GM20000 (cell line): ENCODE measurements around the gene ZNF821.
"Not testable (repeated sequence)": the region's sequence is repeated elsewhere in the genome, so short reads cannot be mapped to it uniquely, and the experiment has no call there.

Experiments
- DNase-seq: peaks from one replicate; pipeline ENCODE4 v3.0.0; 2012; ENCODE audit warnings: low spot score
- TF ChIP-seq, protein P1 (sequence below): IDR thresholded peaks from 2 replicates; pipeline ENCODE4 v1.5.1; 2012; ENCODE audit warnings: mild to moderate bottlenecking, control low read depth; ENCODE audit errors: extremely low read depth, missing control alignments

Gene ZNF821

DNA sequence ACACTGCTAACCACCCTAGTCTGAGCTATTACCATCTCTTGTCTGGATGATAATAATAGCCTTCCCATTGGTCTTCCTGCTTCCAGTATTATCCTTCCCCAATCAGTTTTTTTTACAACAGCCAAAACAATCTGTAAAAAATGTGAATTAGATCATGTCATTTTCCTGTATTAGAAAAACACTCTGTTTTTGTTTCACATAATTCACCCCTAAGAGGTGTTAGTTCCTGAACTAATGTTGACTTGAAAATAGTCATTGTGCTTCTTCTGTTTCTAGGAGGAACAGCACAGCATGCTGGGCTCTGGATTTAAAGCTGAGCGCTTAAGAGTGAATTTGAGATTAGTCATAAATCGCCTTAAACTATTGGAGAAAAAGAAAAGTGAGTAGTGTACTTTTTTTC lies 31.4 kb upstream of the ZNF821 start:
- TF ChIP-seq, protein P1, sequence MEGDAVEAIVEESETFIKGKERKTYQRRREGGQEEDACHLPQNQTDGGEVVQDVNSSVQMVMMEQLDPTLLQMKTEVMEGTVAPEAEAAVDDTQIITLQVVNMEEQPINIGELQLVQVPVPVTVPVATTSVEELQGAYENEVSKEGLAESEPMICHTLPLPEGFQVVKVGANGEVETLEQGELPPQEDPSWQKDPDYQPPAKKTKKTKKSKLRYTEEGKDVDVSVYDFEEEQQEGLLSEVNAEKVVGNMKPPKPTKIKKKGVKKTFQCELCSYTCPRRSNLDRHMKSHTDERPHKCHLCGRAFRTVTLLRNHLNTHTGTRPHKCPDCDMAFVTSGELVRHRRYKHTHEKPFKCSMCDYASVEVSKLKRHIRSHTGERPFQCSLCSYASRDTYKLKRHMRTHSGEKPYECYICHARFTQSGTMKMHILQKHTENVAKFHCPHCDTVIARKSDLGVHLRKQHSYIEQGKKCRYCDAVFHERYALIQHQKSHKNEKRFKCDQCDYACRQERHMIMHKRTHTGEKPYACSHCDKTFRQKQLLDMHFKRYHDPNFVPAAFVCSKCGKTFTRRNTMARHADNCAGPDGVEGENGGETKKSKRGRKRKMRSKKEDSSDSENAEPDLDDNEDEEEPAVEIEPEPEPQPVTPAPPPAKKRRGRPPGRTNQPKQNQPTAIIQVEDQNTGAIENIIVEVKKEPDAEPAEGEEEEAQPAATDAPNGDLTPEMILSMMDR = no peak
- DNase-seq = no peak

GRCh38 chr16:71914802-71915201 lies 30.8 kb upstream of the ZNF821 start:
- DNase-seq = no peak
- TF ChIP-seq, protein P1 = no peak

DNA sequence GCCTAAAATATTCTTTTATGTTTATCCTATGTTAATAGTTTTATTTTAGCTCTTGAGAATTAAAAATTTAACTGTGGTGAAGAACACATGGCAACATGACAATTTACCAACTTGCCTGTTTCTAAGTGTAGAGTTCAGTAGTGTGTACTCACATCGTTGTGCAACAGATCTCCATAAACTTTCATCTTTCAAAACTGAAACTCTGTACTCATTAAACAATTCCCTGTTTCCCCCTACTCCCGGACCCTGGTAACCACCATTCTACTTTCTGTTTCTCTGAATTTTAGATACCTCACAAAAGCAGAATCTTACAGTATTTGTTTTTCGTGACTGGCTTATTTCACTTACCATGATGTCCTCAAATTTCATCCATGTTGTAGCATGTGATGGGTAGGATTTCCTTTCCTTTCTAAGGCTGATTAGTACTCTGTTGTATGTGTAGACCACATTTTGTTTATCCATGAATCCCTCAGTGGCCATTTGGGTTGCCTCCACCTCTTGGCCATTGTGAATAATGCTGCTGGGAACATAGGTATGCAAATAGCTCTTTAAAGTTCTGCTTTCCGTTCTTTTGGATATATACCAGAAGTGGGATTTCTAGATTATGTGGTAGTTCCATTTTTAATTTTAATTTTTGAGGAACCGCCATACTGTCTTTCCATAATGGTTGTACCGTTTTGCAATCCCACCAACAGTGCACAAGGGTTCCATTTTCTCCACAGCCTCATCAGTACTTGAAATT lies 28.7 kb upstream of the ZNF821 start:
- no peak for DNase-seq
- TF ChIP-seq, protein P1 = no peak

DNA sequence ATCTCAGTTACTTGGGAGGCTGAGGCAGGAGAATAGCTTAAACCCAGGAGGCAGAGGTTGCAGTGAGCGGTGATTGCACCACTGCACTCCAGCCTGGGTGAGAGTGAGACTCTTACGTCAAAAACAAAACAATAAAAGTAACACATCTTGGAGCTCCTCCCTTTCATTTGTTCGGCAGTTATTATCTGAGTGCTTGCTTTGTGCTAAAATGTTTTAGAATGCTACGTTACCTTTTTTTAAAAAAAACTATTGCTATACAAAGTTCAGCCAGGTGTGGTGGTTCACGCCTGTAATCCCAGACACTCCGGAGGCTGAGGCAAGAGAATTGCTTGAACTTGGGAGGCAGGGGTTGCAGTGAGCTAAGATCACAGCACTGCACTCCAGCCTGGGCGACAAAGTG lies 27.1 kb upstream of the ZNF821 start:
- no peak for DNase-seq
- TF ChIP-seq, protein P1 = no peak

DNA sequence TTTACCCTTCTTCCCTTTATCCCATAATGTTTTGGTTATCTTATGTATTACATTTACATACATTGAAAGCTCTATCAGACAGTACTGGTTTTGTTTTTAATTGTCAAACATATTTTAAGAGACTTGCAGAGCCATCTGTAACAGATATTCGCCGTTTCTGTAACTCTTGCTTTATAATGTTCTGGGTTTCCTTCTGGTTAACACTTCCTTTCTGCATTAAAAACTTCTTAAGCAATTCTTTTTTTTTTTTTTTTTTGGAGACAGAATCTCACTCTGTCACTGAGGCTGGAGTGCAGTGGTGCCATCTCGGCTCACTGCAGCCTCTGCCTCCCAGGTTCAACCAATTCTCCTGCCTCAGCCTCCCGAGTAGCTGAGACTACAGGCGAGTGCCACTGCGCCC lies 21.8 kb upstream of the ZNF821 start:
- not testable (repeated sequence) for DNase-seq

- TF ChIP-seq, protein P1 = no peak
- no peak for DNase-seq
These were observed 20.3 kb upstream of the ZNF821 start for GRCh38 chr16:71904239-71904638.

DNA sequence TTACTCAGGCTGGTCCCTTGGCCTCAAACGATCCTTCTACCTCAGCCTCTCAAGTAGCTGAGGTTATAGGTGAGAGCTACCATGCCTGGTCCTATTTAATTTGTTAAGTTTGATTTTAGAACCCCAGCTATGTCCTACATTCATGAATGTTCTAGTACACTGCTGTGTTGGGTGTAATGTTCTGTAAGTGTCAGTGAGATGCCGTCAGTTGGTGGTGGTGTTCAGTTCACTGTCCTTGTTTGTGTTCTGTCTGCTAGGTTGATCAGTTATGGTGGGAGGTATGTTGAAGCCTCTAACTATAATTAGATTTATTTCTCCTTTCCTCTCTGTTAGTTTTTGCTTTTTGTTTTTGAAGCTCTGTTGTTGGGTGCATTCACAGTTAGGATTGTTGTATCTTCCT lies 19.6 kb upstream of the ZNF821 start:
- DNase-seq = no peak
- TF ChIP-seq, protein P1 = no peak
